HG02938 (cell line): ENCODE data around the gene CAMK4.
A peak's percentile ranks its signal among the peaks of the same experiment; 100 is the strongest.

Experiments used
- ATAC-seq: cut with Tn5 transposase; IDR thresholded peaks from one replicate; pipeline ENCODE4 v1.9.1; 2021; ENCODE audit warnings: mild to moderate bottlenecking, moderate library complexity; ENCODE audit not compliant: unreplicated experiment

CAMK4 gene

DNA sequence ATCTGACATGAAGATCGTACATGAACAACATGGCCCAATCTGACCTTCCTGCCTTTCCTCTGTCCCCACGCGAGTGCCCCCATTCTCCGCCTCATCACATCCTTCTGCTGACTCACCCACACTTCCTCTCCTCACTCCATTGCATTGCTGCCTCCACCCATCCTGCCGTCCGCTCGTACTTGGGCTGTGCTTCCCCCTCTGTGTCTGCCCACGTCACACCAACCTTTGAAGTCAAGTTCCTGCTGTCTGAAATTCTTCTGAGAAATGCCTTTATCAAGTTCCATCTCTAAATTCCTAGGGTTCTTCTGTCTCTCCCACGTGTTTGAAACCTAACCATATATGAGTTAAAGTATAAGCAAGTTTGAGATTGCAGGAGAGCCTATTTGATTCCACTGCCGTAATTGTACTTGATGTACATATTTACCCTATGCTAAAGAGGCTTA, 306.1 kb downstream of the CAMK4 start:
- peak; percentile 81 for ATAC-seq

DNA sequence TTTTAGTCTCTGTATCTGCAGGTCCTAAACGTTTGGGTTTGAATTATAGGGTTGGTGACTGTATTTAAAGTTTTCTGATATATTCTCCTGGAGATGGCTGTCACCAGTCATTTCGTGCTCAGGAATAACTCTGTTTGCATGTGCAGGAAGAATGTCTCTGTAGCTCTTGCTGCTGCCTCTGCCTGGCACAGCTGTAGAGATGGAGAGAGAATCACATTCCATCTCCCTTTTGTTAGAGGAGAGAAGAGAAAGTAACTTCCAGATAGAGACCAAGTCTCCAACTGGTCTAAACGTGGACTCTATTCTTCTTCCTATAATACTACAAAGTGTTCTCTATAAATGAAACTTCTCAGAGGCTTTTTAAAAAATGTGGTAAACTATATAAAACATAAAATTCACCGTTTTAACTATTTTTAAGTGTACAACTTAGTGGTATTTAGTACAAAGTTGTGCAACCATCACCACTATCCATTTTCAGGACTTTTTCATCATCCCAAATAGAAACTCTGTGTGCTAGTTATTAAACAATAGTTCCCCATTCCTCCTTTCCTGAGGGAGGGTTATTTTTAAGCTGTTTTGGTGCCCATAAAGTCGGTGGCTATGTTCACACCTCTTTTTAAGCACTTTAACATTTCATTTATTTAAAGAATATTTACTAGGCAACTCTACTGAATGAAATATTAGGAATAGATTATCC, 308.9 kb downstream of the CAMK4 start:
- no peak for ATAC-seq

DNA sequence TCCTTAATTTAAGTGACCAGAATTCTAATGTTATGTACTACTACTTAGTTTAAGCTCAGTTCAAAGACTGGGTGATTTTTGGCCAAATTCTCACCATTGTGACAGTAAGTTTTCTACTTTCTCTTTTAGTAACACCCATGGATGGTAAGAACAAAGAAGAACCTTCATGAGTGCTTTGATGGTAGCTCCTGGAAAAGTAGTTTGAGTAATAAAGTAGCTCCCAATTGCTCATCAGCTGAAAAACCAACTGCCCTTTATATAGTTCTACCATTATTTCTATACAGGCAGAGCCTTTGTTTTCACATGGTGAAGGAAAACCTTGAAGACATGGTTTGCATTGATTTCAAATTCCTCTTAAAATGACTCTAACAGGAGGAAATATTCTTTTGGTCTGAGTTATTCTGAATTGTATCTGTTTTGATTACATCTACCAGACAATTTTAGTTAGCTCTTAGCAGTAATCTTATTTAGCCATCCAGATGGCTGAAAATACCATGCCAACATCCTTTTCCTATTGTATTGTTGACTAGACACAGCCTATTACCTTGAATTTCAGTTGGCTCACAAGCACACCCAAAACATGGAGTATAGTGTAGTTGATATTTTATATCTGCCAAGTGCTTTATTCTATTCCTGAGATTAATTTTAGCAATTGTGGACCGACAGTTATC, 311.8 kb downstream of the CAMK4 start:
- no peak for ATAC-seq

DNA sequence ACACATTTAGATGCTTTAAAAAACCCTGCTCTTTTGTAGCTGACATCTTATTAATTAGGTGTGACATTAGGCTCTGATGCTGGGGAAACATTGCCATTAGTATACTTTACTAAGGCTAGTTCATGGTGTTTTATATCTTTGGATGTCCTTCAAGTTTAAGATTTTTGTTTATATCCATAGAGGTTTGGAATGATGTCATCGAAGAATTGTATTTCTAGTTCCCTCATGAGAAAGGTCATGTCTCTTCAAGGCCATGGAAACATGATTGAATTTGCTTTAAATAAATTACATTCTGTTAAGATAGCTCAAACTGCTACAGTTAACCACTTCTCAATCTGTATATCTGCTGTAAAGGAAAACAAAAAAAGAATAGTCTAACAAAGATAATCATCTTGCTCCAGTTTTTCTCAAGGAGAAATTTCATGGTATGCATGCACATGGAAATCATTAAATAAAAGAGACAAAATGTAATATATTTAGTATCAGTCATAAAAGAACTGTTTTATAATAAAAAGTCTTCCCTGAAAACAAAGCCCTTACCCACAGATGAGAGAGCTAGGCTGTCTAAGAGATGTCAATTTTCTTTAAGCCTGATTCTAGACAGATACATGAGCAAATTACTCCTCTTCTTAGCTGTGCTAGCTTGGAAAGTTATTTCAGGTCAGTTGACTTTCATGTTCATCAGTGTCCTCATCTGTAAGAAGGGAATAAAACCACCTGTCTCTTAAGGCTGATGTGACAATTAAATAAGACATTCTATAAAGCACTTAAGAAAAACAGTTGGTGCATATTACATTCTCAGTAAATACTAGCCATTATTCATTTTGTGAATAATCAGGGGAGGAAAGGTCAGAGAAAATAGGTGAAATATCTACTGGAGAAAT, 313.2 kb downstream of the CAMK4 start:
- ATAC-seq: no peak
